AG09319 (cell line): ENCODE results near the gene SEMA3A.
A peak's percentile ranks its signal among the peaks of the same experiment; 100 is the strongest.

Experiments
- DNase-seq: peaks from one replicate; pipeline ENCODE4 v3.0.0-alpha.2; 2010; ENCODE audit warnings: low read depth; ENCODE audit errors: extremely low read depth
- TF ChIP-seq, protein P1 (sequence below): IDR thresholded peaks from 2 replicates; pipeline ENCODE4 v1.5.1; 2011; ENCODE audit warnings: low read depth, mild to moderate bottlenecking, inconsistent platforms, low read length, moderate library complexity

The SEMA3A gene

DNA sequence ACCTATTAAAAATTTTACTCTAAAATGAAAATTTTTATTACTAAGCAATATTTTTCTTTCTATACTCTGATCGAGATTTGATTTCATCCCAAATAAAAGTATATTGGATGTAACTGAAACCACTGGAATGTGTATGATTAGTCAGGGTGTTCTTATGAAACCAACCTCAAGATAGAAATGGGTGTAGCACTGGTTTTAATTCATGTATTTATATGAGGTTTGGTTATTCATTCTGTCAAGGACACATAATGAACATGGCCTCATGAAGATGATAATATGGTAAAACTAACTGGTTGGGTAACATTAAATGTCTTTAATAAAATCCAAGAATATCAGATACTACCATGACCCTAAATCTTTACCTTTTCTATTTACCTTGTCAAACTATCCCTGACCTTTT lies 197.7 kb downstream of the SEMA3A start:
- no peak for DNase-seq
- TF ChIP-seq, protein P1, sequence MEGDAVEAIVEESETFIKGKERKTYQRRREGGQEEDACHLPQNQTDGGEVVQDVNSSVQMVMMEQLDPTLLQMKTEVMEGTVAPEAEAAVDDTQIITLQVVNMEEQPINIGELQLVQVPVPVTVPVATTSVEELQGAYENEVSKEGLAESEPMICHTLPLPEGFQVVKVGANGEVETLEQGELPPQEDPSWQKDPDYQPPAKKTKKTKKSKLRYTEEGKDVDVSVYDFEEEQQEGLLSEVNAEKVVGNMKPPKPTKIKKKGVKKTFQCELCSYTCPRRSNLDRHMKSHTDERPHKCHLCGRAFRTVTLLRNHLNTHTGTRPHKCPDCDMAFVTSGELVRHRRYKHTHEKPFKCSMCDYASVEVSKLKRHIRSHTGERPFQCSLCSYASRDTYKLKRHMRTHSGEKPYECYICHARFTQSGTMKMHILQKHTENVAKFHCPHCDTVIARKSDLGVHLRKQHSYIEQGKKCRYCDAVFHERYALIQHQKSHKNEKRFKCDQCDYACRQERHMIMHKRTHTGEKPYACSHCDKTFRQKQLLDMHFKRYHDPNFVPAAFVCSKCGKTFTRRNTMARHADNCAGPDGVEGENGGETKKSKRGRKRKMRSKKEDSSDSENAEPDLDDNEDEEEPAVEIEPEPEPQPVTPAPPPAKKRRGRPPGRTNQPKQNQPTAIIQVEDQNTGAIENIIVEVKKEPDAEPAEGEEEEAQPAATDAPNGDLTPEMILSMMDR, result no peak

GRCh38 chr7:83987764-83988163 lies 206.8 kb downstream of the SEMA3A start:
- TF ChIP-seq, protein P1, result no peak
- DNase-seq, result no peak

GRCh38 chr7:83985821-83986220 lies 208.8 kb downstream of the SEMA3A start:
- DNase-seq, result no peak
- TF ChIP-seq, protein P1, result no peak

DNA sequence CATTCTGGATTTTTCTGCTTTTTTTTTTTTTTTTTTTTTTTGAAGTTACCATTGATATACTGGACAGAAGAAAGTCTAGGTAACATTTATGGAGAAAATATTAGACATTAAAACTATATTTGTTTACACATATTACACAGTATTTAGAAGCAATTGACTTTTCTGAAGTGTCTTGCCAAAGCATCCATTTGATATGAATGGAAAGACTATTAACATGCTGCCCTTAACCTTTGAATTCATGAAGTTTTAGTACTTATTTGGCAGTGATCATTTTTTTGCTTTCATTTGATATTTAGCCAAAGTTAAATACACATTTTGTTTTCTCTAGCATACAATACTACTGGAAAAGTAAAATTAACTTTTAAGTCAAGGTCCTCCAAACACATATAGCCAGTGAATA lies 210.0 kb downstream of the SEMA3A start:
- no peak for DNase-seq
- TF ChIP-seq, protein P1, result no peak

DNA sequence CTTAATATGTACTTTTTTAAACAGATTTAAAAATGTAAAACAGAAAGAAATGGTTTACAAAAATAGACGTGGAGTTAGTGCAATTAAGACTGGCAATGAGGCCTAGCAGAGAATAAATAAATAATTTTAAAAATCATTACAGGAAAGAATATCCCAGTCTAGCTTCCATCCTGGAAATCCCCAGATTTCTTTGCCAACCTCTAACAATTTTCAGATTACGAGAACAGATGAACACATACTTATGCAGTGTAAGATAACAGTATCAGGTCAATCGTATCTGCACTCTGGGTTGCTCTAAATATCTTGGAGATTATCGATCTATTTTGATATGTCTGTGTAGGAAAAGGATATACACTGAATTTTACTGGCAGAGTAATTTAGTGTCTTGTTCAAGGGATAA lies 210.5 kb downstream of the SEMA3A start:
- no peak for DNase-seq
- TF ChIP-seq, protein P1, result no peak

DNA sequence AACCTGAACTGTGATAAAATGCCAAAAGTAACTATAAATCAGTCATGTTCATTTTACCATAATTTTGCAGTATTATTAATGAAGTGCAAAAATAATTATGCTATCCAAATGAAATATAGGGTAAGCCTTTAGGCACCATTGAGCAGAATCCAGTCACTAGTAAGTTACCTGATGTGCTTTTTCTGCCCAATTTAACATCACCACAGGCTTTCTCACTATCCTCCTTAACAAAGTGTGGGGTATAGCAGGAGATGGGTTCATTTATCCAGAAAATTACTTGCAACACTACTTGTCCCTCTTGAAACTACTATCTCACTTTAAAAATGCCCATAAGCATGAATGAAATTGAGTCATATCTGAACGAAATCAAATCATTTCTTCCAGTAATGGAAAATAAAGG lies 211.0 kb downstream of the SEMA3A start:
- no peak for DNase-seq
- TF ChIP-seq, protein P1, result no peak

- TF ChIP-seq, protein P1, result peak; percentile 42
- DNase-seq, result peak; percentile 18
Measured at GRCh38 chr7:83976302-83976701, 218.3 kb downstream of the SEMA3A start.

GRCh38 chr7:83970081-83970480 lies 224.5 kb downstream of the SEMA3A start:
- TF ChIP-seq, protein P1, result no peak
- DNase-seq, result no peak
